HepG2 (cell line): ENCODE results near the gene DYRK2. TPM values are rescaled to one million over a fixed set of nuclear protein-coding genes. Genes with fewer than 3 reads are reported as not detected.

Source experiments
- ARNT2 ChIP-seq: sonication (generic); formaldehyde crosslinking; IDR thresholded peaks from 2 replicates; pipeline ENCODE4 v1.8.0; 2022; ENCODE audit warnings: mild to moderate bottlenecking, low read depth, missing genetic modification reagents, moderate library complexity
- ATAD3A ChIP-seq: sonication (generic); formaldehyde crosslinking; IDR thresholded peaks from 2 replicates; pipeline ENCODE4 v1.4.0; 2020; ENCODE audit warnings: missing genetic modification reagents
- CEBPB ChIP-seq: IDR thresholded peaks from 2 replicates; pipeline ENCODE4 v1.6.1; 2011; ENCODE audit warnings: low read depth, low read length, improper control_type of control experiment, borderline replicate concordance
- FOXO1 ChIP-seq: sonication (generic); formaldehyde crosslinking; IDR thresholded peaks from 2 replicates; pipeline ENCODE4 v1.4.0; 2020; ENCODE audit warnings: missing genetic modification reagents
- GABPB1 ChIP-seq: IDR thresholded peaks from 2 replicates; pipeline ENCODE4 v1.6.1; 2016; ENCODE audit warnings: mild to moderate bottlenecking, missing genetic modification reagents, moderate library complexity, missing compliant biosample characterization
- HCFC1 ChIP-seq: fragments of 150-350 bp; IDR thresholded peaks from 2 replicates; pipeline ENCODE4 v1.6.1; 2014; ENCODE audit warnings: low read depth, low read length
- ISX ChIP-seq: sonication (generic); formaldehyde crosslinking; conservative IDR thresholded peaks from 2 replicates; pipeline ENCODE4 v1.5.0; 2020; ENCODE audit warnings: missing genetic modification reagents
- MEIS1 ChIP-seq: sonication (generic); formaldehyde crosslinking; IDR thresholded peaks from 2 replicates; pipeline ENCODE4 v1.9.0; 2021; ENCODE audit warnings: mild to moderate bottlenecking, missing genetic modification reagents, moderate library complexity, borderline replicate concordance
- MEIS2 ChIP-seq: sonication (generic); formaldehyde crosslinking; IDR thresholded peaks from 2 replicates; pipeline ENCODE4 v1.9.0; 2021; ENCODE audit warnings: mild to moderate bottlenecking, missing genetic modification reagents
- NCOA1 ChIP-seq: sonication (generic); formaldehyde crosslinking; IDR thresholded peaks from 2 replicates; pipeline ENCODE4 v1.9.0; 2021; ENCODE audit warnings: missing genetic modification reagents
- PAX8 ChIP-seq: sonication (generic); formaldehyde crosslinking; IDR thresholded peaks from 2 replicates; pipeline ENCODE4 v1.8.0; 2022; ENCODE audit warnings: mild to moderate bottlenecking, missing genetic modification reagents, borderline replicate concordance
- PHF20 ChIP-seq: sonication (generic); formaldehyde crosslinking; IDR thresholded peaks from 2 replicates; pipeline ENCODE4 v1.5.0; 2020; ENCODE audit warnings: mild to moderate bottlenecking, missing genetic modification reagents
- SALL2 ChIP-seq: sonication (generic); formaldehyde crosslinking; IDR thresholded peaks from 2 replicates; pipeline ENCODE4 v1.8.1; 2023; ENCODE audit warnings: mild to moderate bottlenecking, missing genetic modification reagents, inconsistent platforms
- SETDB1 ChIP-seq: sonication (generic); formaldehyde crosslinking; IDR thresholded peaks from 2 replicates; pipeline ENCODE4 v1.5.1; 2020; ENCODE audit warnings: missing genetic modification reagents, mild to moderate bottlenecking, borderline replicate concordance
- SIN3A ChIP-seq: IDR thresholded peaks from 2 replicates; pipeline ENCODE4 v1.6.1; 2011; ENCODE audit warnings: low read depth, mild to moderate bottlenecking, control low read depth, low read length, borderline replicate concordance
- SKI ChIP-seq: fragments of 450-650 bp; IDR thresholded peaks from one replicate; pipeline ENCODE4 v1.6.1; 2018; ENCODE audit warnings: mild to moderate bottlenecking; ENCODE audit not compliant: partially characterized antibody
- SP4 ChIP-seq: sonication (generic); formaldehyde crosslinking; IDR thresholded peaks from 2 replicates; pipeline ENCODE4 v1.8.1; 2023; ENCODE audit warnings: mild to moderate bottlenecking, missing genetic modification reagents
- TAF1 ChIP-seq: sonication (generic); formaldehyde crosslinking; IDR thresholded peaks from 2 replicates; pipeline ENCODE4 v1.4.0; 2020; ENCODE audit warnings: missing genetic modification reagents
- ZMYM4 ChIP-seq: sonication (generic); formaldehyde crosslinking; IDR thresholded peaks from 2 replicates; pipeline ENCODE4 v1.8.1; 2023; ENCODE audit warnings: mild to moderate bottlenecking, missing genetic modification reagents
- ZNF101 ChIP-seq: sonication (generic); formaldehyde crosslinking; IDR thresholded peaks from 2 replicates; pipeline ENCODE4 v1.4.0; 2020; ENCODE audit warnings: mild to moderate bottlenecking, low read depth, missing genetic modification reagents, borderline replicate concordance
- ZNF224 ChIP-seq: sonication (generic); formaldehyde crosslinking; IDR thresholded peaks from 2 replicates; pipeline ENCODE4 v1.5.0; 2020; ENCODE audit warnings: mild to moderate bottlenecking, missing genetic modification reagents
- ZNF260 ChIP-seq: sonication (generic); formaldehyde crosslinking; IDR thresholded peaks from 2 replicates; pipeline ENCODE4 v1.4.0; 2020; ENCODE audit warnings: missing genetic modification reagents, low read depth, mild to moderate bottlenecking, borderline replicate concordance
- ZNF484 ChIP-seq: sonication (generic); formaldehyde crosslinking; IDR thresholded peaks from 2 replicates; pipeline ENCODE4 v1.5.1; 2020; ENCODE audit warnings: mild to moderate bottlenecking, low read depth, missing genetic modification reagents, borderline replicate concordance
- ZNF629 ChIP-seq: sonication (generic); formaldehyde crosslinking; conservative IDR thresholded peaks from 2 replicates; pipeline ENCODE4 v1.5.0; 2020; ENCODE audit warnings: missing genetic modification reagents
- ZNF816 ChIP-seq: sonication (generic); formaldehyde crosslinking; IDR thresholded peaks from 2 replicates; pipeline ENCODE4 v1.8.0; 2022; ENCODE audit warnings: missing genetic modification reagents, mild to moderate bottlenecking, borderline replicate concordance
- ZSCAN9 ChIP-seq: IDR thresholded peaks from 2 replicates; pipeline ENCODE4 v1.6.1; 2016; ENCODE audit warnings: borderline replicate concordance
- polyA plus RNA-seq, 8 experiments: library from polyadenylated mRNA; depleted of rRNA in 3 of 8; stranded (reverse) in 7 of 8; unstranded in 1 of 8; fragments of >200 nt; fragmentation: Illumina TruSeq in 4 of 8; extraction: Trizol in 4 of 8; gene quantifications; 2 replicates each; pipeline versions ENCODE4 v1.2.1 to v1.2.3, GENCODE V29; 2011 to 2016; ENCODE audit warnings: low read depth in 4 of 8, missing spikeins in 1 of 8, mixed read lengths in 1 of 8; ENCODE audit not compliant: insufficient read depth in 1 of 8
- total RNA-seq, 5 experiments: library from RNA; depleted of rRNA; stranded (reverse); fragments of >200 nt; fragmentation: Illumina TruSeq; extraction: Trizol; gene quantifications; 2 replicates each; pipeline ENCODE4 v1.2.3, GENCODE V29; 2016; ENCODE audit warnings: low read depth in 1 of 5
- TF ChIP-seq, protein P1 (sequence below): sonication (generic); formaldehyde crosslinking; IDR thresholded peaks from 2 replicates; pipeline ENCODE4 v1.4.0; 2020; ENCODE audit warnings: missing genetic modification reagents
- TF ChIP-seq, protein P2 (sequence below): sonication (generic); formaldehyde crosslinking; IDR thresholded peaks from 2 replicates; pipeline ENCODE4 v1.4.0; 2020; ENCODE audit warnings: missing genetic modification reagents, low read depth, mild to moderate bottlenecking, borderline replicate concordance
- TF ChIP-seq, protein P3 (sequence below): sonication (generic); formaldehyde crosslinking; IDR thresholded peaks from 2 replicates; pipeline ENCODE4 v1.5.0; 2020; ENCODE audit warnings: missing genetic modification reagents

Gene DYRK2
- total and polyA plus RNA-seq, 2 of the 13 experiments (the other 11 are each of a cell fraction or from before 2014, with no cell fraction given), result 8.2 to 11.5 TPM

DNA sequence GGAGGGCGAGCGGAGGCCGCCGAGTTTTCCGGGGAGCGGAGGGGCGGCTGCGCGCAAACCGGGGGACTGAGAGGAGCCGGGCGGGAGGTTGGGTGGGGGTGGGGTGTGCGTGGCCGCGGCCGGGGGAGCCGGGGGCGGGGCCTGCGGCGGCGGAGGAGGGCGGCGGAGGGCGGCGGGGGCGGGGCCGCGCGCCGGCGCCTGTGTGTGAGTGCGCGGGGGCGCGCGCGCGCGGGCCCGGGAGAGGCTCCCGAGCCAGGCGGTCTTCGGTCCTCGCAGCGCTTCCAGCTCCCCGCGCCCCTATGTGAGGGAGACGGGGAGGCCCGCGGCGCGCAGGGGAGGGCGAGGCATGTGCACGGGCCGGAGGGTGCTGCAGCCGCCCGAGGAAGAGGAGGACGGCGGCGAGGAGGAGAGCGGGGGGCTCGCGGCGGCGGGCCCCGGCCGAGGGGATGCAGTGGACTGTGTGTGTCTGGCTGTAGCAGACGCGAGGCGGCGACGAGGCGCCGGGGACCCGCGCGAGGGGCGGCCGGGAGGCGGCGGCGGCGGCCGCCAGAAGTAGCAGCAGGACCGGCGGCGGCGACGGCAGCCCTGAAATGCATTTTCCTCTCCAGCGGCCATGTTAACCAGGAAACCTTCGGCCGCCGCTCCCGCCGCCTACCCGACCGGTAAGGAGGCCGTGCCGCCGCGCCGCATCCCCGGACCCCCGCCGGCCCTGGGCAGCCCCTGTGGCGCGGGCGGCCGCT, at the start of gene DYRK2 (continued):
- TF ChIP-seq ZNF629 (CRISPR knock-in tag), result no peak
- TF ChIP-seq ZNF101 (CRISPR knock-in tag), result no peak
- no peak for TF ChIP-seq ZNF484 (CRISPR knock-in tag)
- 0 out of 2 replicates have a peak, but pooled peaks have one; percentile 66 for TF ChIP-seq NCOA1 (CRISPR knock-in tag)
- no peak for TF ChIP-seq PAX8 (CRISPR knock-in tag)
- no peak for TF ChIP-seq ZNF260
- peak; percentile 73 for TF ChIP-seq TAF1 (CRISPR knock-in tag)
- TF ChIP-seq SIN3A, result peak; percentile 21; the same call in 1 of the 2 replicates
- TF ChIP-seq, protein P1, sequence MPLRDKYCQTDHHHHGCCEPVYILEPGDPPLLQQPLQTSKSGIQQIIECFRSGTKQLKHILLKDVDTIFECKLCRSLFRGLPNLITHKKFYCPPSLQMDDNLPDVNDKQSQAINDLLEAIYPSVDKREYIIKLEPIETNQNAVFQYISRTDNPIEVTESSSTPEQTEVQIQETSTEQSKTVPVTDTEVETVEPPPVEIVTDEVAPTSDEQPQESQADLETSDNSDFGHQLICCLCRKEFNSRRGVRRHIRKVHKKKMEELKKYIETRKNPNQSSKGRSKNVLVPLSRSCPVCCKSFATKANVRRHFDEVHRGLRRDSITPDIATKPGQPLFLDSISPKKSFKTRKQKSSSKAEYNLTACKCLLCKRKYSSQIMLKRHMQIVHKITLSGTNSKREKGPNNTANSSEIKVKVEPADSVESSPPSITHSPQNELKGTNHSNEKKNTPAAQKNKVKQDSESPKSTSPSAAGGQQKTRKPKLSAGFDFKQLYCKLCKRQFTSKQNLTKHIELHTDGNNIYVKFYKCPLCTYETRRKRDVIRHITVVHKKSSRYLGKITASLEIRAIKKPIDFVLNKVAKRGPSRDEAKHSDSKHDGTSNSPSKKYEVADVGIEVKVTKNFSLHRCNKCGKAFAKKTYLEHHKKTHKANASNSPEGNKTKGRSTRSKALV (CRISPR knock-in tag), result peak; percentile 49; the same call in 1 of the 2 replicates
- no peak for TF ChIP-seq ISX
- TF ChIP-seq GABPB1 (CRISPR knock-in tag), result peak; percentile 62; the same call in 1 of the 2 replicates
- no peak for TF ChIP-seq ZNF816 (CRISPR knock-in tag)
- TF ChIP-seq CEBPB, result no peak
- TF ChIP-seq ZNF224, result no peak
- 0 out of 2 replicates have a peak, but pooled peaks have one; percentile 16 for TF ChIP-seq ARNT2 (CRISPR knock-in tag)
- TF ChIP-seq SETDB1 (CRISPR knock-in tag), result no peak
- no peak for TF ChIP-seq HCFC1
- TF ChIP-seq ATAD3A (CRISPR knock-in tag), result no peak
- peak; percentile 75 for TF ChIP-seq SKI
- TF ChIP-seq ZSCAN9 (CRISPR knock-in tag), result no peak
- 0 out of 2 replicates have a peak, but pooled peaks have one; percentile 45 for TF ChIP-seq SP4 (CRISPR knock-in tag)
- TF ChIP-seq FOXO1 (CRISPR knock-in tag), result no peak
- TF ChIP-seq, protein P2, sequence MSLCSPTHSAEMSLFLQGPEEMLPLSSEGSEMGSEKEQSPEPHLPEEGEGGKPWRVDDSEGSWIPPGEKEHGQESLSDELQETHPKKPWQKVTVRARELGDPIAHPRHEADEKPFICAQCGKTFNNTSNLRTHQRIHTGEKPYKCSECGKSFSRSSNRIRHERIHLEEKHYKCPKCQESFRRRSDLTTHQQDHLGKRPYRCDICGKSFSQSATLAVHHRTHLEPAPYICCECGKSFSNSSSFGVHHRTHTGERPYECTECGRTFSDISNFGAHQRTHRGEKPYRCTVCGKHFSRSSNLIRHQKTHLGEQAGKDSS (CRISPR knock-in tag), result no peak
- TF ChIP-seq ZMYM4 (CRISPR knock-in tag), result peak; percentile 56; the same call in 1 of the 2 replicates
- TF ChIP-seq PHF20 (CRISPR knock-in tag), result no peak
- TF ChIP-seq SALL2, result 0 out of 2 replicates have a peak, but pooled peaks have one; percentile 34
- TF ChIP-seq, protein P3, sequence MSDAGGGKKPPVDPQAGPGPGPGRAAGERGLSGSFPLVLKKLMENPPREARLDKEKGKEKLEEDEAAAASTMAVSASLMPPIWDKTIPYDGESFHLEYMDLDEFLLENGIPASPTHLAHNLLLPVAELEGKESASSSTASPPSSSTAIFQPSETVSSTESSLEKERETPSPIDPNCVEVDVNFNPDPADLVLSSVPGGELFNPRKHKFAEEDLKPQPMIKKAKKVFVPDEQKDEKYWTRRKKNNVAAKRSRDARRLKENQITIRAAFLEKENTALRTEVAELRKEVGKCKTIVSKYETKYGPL (CRISPR knock-in tag), result no peak
- TF ChIP-seq MEIS1 (CRISPR knock-in tag), result no peak
- TF ChIP-seq MEIS2, result 0 out of 2 replicates have a peak, but pooled peaks have one; percentile 48
